HG03045 (cell line): ENCODE measurements around the gene WDR88.
"Not testable (repeated sequence)": the region's sequence is repeated elsewhere in the genome, so short reads cannot be mapped to it uniquely, and the experiment has no call there.

Experiments used
- ATAC-seq: cut with Tn5 transposase; IDR thresholded peaks from one replicate; pipeline ENCODE4 v1.9.1; 2021; ENCODE audit warnings: mild to moderate bottlenecking, moderate library complexity; ENCODE audit not compliant: unreplicated experiment

WDR88 gene

GRCh38 chr19:33171222-33171795 lies 39.4 kb downstream of the WDR88 start:
- ATAC-seq = no peak

DNA sequence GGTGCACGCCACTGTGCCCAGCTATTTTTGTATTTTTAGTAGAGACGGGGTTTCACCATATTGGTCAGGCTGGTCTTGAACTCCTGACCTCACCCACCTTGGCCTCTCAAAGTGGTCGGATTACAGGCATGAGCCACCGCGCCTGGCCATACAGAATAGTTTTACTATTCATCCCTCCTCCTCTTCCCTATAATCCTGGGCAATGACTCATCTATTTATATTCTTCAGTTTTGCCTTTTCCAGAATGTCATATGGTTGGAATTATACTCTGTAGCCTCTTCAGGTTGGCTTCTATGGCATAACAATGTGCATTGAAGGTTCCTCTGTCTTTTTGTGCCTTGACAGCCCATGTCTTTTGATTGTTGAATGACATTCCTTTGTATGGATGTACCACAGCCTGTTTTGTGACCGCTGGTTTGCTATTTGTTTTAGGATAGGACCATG lies 40.0 kb downstream of the WDR88 start:
- ATAC-seq = no peak

GRCh38 chr19:33174186-33174585 lies 42.3 kb downstream of the WDR88 start:
- no peak for ATAC-seq

DNA sequence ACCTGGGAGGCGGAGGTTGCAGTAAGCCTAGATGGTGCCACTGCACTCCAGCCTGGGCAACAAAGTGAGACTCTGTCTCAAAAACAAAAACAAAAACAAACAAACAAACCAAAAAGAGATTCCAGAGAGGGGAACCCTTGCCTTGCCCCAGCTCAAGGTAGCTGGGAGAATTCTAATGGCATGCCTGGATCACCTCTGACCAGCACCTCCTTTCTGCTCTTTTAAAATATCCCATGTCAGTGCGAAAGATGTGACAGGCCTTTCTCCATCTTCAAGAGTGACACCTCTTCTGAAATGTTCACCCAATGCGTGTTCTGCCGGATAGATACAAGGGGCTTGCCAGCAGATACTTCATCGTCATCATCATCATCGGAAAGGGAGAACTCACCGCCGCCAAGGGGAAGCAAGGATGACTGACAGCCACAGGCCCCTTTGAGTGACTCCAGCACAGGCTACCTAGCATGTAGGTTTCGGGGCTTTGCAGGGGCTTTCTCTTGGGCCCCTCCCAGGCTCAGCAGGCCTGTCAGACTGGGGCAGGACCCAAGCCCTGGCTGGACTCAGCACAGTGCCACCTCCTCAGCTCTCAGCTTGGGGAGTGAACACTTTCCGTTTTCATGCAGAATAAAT lies 43.4 kb downstream of the WDR88 start:
- ATAC-seq = no peak

DNA sequence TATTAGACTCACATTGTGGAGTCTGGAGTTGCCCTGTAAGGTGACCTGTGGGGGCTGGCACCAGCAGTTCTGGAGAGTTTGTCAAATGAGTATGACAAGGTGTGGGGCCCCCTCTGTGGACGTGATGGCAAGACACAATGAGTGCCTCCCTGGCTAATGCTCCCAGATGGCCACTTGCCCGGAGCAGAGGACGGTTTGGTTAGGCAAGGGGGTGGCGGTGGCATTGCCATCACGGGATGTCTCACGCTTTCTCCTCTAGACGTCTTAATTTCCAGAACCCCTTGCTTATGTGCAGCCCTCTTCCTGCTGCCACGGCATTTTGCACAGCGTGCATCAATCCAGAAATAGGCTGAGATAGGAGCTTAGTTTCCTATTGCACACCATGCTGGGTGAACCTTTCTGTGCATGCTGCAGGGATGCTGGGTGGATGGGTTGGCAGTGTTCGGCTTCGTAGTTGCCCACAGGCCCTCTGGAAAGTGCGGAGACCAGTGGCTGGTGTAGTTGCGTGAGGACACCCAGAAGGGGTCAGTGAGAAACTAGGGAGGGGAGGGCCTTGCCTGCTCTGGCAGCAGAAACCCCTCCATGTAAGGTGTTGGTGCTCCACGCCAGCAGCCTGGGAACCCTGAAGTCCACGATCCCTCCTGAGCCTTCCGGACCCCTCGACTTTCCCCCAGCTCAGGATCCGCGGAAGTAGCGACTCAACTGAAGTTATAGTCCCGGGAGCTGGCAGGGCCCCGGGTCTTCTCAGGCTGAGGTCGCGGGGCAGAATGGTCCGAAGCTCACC lies 44.2 kb downstream of the WDR88 start:
- peak; percentile 1 for ATAC-seq

DNA sequence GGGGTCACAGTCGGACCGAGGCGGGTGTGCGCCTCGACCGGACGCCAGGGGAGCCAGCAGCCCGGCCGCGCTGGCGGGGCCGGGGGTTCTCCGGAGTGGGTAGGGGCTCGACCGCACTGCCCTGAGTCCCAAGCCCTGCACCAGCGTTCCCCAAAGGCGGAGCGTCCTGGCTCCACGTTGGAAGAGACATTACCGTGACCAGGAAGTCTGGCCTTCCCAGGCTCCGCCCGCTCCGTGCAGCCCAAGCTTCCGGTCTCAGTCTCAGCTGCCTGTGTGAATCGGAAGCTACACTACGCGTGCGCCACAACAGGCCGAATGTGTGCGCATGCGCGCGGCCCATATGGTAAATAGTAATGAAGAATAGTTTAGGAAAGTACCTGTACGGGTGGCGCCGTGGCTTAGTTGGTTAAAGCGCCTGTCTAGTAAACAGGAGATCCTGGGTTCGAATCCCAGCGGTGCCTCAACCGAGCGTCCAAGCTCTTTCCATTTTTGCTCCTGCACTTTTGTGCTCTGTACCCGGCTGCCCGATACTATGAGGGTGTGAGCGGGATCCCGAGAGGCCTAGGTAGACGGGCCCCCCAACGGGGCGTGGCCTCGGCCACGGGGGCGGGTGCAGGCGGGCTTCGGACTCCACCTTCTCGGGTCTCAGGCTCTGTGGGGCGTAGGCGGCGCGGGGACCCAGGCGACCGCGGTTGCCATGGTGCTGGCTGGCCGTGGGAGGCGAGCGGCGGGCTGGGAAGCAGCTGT lies 44.9 kb downstream of the WDR88 start:
- peak; percentile 83 for ATAC-seq

GRCh38 chr19:33177417-33177979 lies 45.6 kb downstream of the WDR88 start:
- peak; percentile 16 for ATAC-seq

GRCh38 chr19:33186431-33187182 lies 54.7 kb downstream of the WDR88 start:
- no peak for ATAC-seq

GRCh38 chr19:33187183-33187540 lies 55.2 kb downstream of the WDR88 start:
- no peak for ATAC-seq

DNA sequence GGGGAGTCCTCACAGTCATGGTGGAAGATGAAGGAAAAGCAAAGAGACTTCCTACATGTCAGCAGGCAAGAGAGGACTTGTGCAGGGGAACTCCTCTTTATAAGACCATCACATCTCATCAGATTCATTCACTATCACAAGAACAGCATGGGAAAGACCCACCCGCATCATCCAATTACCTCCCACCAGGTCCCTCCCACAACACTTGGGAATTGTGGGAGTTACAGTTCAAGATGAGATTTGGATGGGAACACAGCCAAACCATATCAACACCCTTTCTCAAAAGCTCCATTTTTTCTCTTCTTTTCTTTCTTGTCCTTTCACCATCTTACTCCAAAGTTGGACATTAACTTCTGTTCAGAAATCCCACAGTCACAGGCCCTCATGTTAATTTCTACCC lies 57.5 kb downstream of the WDR88 start:
- no peak for ATAC-seq

DNA sequence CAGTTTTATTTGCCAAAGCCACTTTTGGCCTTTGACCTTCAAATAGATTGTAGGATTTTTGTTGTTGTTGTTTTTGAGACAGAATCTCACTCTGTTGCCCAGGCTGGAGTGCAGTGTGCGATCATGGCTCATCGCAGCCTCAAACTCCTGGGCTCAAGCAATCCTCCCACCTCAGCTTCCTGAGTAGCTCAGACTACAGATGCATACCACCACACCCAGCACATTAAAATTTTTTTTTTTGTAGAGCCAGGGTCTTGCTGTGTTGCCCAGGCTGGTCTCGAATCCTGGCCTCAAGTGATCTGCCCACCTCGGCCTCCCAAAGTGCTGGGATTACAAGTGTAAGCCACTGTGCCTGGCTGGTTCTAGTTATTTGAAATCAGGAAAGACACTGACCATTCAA lies 59.2 kb downstream of the WDR88 start:
- ATAC-seq = not testable (repeated sequence)

- no peak for ATAC-seq
Observed at GRCh38 chr19:33191501-33191900, 59.6 kb downstream of the WDR88 start.

- ATAC-seq = no peak
Observed at GRCh38 chr19:33192010-33192409, 60.1 kb downstream of the WDR88 start.

GRCh38 chr19:33193269-33193864 lies 61.5 kb downstream of the WDR88 start:
- no peak for ATAC-seq

DNA sequence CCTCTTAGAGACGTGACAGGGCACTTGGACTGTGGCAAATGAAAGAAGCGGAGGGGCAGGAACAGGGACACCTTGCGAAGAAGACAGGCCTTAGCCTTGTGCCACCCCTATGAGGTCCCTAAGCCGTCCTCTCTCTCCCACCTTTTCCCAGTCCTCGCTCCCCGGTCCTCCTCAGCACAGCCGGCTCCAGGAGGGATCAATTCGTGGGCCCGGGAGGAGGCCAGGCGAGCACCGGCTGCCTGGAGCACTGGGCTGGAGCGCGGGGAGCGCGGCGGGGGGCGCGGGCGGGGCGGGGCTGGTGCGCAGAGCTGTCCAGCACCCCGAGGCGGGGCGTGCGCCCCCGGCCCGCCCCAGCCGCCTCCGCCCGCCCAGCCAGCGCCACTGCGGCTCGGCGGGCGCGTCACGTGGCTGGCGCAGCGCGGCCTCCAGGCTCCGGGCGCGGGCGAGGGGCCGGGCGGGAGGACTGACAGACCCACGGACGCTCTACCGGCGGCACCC lies 62.0 kb downstream of the WDR88 start, which contains the start of gene LRP3:
TSS of gene LRP3 (plus strand) at position 466 of the 498 bp plus-strand sequence. CDS start 456 bp downstream, outside the sequence.
- ATAC-seq = no peak

DNA sequence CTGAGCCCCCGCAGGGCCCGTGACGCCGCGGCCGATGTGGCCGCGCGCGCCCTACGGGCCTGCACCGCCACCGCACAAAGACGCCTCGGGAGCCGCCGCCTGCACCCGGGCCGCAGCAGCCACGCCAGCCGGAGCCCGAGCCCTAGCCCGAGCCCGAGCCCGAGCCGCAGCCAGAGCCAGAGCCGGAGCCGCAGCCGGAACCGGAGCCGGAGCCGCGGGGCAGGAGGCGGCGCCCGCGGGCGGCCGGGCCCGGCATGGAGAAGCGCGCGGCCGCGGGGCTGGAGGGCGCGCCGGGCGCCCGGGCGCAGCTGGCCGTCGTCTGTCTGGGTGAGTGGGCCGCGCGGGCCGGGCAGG lies 62.6 kb downstream of the WDR88 start:
- ATAC-seq = no peak

DNA sequence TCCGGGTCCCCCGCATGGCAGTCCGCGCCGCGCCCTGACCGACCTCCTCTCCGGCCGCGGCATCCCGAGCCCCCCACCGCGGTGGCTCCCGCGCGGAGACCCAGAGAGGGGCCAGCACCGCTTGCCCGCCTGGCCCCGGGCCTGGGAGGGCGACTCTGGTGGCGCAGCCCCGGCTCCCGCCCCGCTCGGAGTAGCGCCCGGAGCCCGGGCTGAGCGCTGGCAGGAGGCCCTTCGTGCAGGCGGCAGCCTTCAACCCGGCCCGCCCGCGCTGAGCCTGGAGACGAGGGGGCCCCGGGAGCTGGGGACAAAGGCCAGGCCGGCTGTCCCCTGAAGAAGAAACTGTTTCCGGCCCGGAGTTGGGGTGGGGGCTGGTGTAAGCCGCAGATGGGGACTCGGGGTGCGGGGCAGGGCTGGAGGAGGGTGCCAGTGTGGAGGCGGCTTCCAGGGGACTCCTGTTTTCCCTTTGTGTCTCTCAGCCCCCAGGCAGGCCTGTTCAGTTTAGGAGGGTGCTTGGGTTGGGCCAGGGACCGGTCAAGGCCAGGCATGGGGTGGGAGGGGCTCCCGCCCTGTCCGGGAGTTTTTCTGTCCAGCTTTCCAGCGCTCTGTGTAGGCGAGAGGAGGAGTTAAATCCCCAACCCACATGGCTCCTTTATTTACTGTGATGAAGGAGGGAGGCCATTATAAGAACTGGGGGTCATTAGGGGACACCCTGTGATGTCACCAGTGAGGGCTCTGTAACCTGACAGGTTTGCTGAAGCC lies 63.2 kb downstream of the WDR88 start:
- ATAC-seq = no peak

- no peak for ATAC-seq
Observed at GRCh38 chr19:33195645-33196347, 63.9 kb downstream of the WDR88 start.
